ENCODE measurements around the gene GOLGA8T. TPM values are rescaled to one million over a fixed set of nuclear protein-coding genes. Genes with fewer than 3 reads are reported as not detected.
"Not testable (repeated sequence)": the region's sequence is repeated elsewhere in the genome, so short reads cannot be mapped to it uniquely, and the experiment has no call there.

The GOLGA8T gene
- total RNA-seq, 4 donors from 2014 or later, result not detected

DNA sequence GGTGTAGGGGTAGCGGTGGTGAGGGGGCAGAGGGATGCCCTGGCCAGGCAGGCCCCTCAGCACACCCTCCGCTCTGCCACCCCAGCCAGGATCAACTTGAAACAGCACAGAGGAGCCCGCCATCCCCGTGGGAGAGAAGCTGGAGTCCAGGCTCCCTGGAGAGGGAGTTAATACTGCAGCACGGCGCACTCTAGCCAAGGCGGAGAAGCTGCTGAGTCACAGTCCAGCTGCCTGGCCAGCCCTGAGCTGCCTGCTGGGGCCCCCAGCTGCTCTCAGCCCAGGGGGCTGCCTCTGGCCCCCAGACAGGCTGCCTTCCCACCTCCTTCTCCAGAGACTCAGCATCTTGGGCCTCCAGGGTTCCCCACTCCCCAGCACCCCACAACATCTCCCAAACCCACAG, 36.6 kb downstream of the GOLGA8T start:
- DNase-seq; H3K4me1 ChIP-seq; H3K9me3 ChIP-seq; intact Hi-C loops (cut with DNase I; ENCODE audit: low total_unique reads); H3K27me3 ChIP-seq; H3K36me3 ChIP-seq; H3K4me3 ChIP-seq; H3K27ac ChIP-seq: not testable (repeated sequence)

DNA sequence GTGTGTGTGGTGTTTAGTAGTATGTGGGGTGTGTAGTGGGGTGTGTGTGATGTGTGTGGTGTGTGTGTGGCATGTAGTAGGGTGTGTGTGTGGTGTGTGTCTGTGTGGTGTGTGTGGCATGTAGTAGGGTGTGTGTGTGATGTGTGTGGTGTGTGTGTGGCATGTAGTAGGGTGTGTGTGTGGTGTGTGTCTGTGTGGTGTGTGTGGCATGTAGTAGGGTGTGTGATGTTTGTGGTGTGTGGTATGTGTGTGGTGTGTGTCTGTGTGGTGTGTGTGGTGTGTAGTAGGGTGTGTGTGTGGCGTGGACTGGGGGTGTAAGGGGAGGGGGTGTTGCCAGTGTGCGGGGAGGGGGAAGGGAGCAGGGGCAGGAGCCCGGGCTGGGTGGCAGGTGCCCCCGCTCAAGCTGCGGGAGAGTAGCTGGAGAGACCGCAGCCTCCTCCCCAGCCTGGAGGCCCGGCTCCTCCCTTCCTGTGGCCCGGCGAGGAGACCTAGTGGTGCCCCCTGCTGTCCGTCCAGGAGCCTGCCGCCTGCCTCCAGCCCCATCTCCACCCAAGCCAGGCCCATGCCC, 38.3 kb downstream of the GOLGA8T start:
- H3K9me3 ChIP-seq; intact Hi-C loops (cut with DNase I; ENCODE audit: low total_unique reads); H3K27me3 ChIP-seq; DNase-seq; H3K27ac ChIP-seq; H3K4me3 ChIP-seq; H3K4me1 ChIP-seq; H3K36me3 ChIP-seq: not testable (repeated sequence)

DNA sequence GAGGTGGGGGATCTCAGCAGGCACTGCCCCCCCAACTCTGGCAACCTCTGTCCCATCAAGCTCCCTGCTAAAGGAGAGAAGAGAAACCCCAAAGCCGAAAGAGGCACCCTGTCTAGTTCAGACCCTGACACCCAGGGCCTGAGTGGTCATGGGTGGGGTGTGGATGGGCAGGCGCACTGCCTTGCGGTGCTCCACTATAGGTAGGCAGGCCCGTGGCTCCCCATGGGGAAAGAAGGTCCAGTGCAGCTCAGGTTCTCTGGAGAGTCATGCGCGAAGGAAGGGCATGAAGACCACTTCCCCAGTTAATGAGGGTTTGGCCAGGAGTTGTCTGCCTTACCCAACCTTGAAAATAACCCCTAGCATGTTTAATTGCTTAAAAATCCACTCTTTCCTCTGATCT, 40.4 kb downstream of the GOLGA8T start:
- intact Hi-C loops (cut with DNase I; ENCODE audit: low total_unique reads); H3K4me1 ChIP-seq; H3K36me3 ChIP-seq; DNase-seq; H3K9me3 ChIP-seq; H3K4me3 ChIP-seq; H3K27me3 ChIP-seq; H3K27ac ChIP-seq: not testable (repeated sequence)

DNA sequence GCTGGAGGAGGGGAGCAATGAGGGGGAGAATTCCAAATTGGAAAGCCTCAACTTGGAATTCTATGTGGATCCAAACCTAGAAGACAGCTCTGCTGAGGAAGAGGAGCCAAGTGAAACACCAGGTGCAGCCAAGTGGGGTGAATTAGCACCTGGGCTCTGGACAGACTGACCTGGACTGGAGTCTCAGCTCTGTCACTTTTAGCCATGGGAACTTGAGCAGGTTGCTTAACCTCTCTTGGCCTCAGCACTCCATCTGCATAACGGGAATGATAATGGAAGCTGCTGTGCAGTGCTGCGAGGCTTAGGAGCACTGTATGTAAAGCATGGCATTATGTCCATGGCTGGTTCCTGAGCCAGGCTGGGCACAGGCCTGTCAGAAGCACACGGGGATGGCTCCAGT, 41.8 kb downstream of the GOLGA8T start:
- not testable (repeated sequence) for DNase-seq

DNA sequence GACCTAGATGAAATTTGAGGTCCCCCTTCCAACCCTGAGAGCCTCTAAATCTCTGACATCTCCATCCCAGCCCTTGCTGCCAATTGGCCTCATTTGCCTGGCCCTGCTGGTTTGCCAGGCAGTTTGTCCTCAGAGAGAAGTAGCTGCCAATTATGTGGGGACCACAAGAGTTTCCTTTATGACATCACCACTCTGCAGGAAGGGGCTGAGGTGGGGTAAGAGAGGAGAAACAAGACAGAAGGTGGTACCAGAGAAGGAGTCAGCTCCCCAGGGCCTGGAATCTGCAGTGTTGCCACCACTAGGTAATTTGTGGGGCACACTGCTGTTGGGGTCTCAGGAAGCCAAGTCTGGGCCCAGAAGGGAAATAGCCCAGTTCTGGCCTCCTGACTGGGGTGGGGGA, 45.0 kb downstream of the GOLGA8T start:
- H3K27ac ChIP-seq; DNase-seq; intact Hi-C loops (cut with DNase I; ENCODE audit: low total_unique reads); H3K36me3 ChIP-seq; H3K4me1 ChIP-seq; H3K9me3 ChIP-seq; H3K27me3 ChIP-seq; H3K4me3 ChIP-seq: not testable (repeated sequence)

More for the DNA sequence above, 41.8 kb downstream of the GOLGA8T start:
- H3K27me3 ChIP-seq; H3K27ac ChIP-seq; intact Hi-C loops (cut with DNase I; ENCODE audit: low total_unique reads); H3K9me3 ChIP-seq; H3K4me3 ChIP-seq; H3K4me1 ChIP-seq; H3K36me3 ChIP-seq: not testable (repeated sequence)

DNA sequence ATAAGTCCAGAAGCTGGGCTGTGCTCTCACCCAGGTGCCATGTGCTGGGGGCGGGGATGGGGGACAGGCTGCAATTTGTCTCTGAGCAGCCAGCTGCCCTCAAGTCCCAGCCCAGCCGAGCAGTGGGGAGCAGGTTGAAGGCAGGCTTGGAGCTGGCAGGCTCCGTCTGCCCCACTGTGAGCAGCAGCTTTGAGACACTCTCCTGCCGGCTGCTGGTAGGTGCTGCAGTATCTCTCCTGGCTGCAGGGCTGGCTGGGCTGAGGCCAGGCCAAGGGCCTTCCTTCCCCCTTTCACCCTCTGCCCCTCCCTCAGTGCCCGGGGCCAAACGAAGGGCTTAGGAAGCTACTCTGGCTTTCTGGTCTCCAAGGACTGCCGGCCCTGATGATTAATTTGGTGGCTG, 50.6 kb downstream of the GOLGA8T start:
- H3K27me3 ChIP-seq; intact Hi-C loops (cut with DNase I; ENCODE audit: low total_unique reads); DNase-seq: not testable (repeated sequence)

DNA sequence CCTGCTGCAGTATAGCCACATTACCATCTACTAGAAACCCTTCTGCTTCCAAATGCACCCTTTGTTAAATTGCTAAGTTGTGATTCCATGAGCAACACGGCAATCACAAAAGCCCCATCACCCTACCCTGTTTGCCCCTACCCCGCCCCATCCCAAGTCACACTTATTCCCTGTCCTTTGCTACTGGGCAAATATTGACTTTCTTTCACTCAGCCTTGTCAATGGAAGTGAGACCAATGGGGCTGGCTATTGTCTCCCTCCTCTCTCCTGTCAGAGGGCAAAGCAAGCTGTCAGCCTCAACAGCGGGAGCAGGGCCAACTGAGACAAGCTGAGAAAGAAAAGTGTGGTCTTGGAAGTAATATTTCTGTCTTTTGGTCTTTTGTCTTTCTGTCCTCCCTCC, 52.6 kb downstream of the GOLGA8T start:
- H3K36me3 ChIP-seq; intact Hi-C loops (cut with DNase I; ENCODE audit: low total_unique reads): not testable (repeated sequence)

More for the DNA sequence above, 50.6 kb downstream of the GOLGA8T start:
- H3K9me3 ChIP-seq, H3K36me3 ChIP-seq, H3K4me3 ChIP-seq, H3K4me1 ChIP-seq, H3K27ac ChIP-seq: not testable (repeated sequence)

DNA sequence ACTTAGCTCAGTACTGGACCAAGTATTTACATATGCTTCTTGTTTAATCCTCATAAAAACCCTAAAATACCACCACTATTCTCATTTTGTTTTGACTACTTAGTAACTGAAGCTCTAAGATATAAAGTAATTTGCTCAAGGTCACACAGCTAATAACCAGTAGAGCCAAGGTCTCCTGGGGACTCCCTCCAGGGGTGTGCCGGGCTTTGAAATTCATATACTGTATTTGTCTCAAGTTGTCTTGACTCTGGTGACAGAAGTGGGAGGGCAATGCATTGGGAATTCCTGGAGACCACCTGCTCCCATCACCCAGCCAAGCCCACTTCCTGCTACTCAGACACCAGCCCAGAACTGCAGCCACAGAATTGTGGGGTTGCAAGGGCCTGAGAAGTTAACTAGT, 54.9 kb downstream of the GOLGA8T start:
- H3K9me3 ChIP-seq; DNase-seq; H3K4me3 ChIP-seq; H3K4me1 ChIP-seq; intact Hi-C loops (cut with DNase I; ENCODE audit: low total_unique reads); H3K36me3 ChIP-seq; H3K27ac ChIP-seq; H3K27me3 ChIP-seq: not testable (repeated sequence)

More for the DNA sequence above, 52.6 kb downstream of the GOLGA8T start:
- not testable (repeated sequence) for H3K4me3 ChIP-seq, H3K27me3 ChIP-seq, H3K4me1 ChIP-seq, H3K9me3 ChIP-seq, H3K27ac ChIP-seq, DNase-seq

DNA sequence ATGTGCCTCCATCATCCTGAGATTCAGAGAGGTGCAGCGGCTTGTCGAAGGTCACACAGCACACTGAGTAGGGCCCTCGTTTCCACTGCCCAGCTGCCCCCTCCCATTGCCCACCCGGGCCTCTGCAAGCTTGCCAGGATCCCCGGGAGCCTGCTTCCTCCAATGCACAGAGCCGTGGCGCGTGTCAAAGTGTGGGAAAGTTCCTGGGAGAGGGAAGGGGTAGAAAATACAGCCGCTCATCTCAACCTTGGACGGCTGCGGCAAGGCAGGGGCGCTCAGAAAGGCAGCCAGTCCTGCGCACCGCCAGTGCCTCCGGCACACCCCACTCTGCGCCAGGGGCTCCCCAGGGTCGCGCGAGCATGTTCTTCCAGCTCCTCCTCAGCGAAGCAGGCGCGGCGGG, 56.3 kb downstream of the GOLGA8T start:
- intact Hi-C loops (cut with DNase I; ENCODE audit: low total_unique reads); H3K9me3 ChIP-seq; H3K36me3 ChIP-seq; H3K4me1 ChIP-seq; H3K27me3 ChIP-seq; DNase-seq; H3K4me3 ChIP-seq; H3K27ac ChIP-seq: not testable (repeated sequence)

DNA sequence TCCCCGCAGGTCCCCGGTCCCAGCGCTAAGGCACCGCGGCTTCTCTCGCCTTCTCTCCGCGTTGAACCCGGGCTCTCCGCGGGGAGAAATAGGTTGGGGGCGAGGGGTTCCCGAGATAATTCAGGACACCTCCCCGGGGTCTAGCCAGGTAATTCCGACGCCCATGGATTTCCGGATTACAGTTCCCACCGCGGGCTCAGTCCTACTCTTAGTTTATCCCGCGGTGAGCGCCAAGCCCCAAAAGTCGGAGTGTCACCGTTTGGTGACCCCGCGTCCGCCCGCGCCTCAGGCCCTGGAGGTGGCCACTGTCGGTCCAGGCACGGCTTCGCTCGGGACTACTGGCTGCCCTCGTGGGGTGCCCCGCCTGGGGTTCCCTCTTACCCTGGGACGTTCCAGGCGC, 56.8 kb downstream of the GOLGA8T start:
- H3K27me3 ChIP-seq; H3K27ac ChIP-seq; H3K36me3 ChIP-seq; DNase-seq; H3K4me3 ChIP-seq; intact Hi-C loops (cut with DNase I; ENCODE audit: low total_unique reads); H3K9me3 ChIP-seq; H3K4me1 ChIP-seq: not testable (repeated sequence)

DNA sequence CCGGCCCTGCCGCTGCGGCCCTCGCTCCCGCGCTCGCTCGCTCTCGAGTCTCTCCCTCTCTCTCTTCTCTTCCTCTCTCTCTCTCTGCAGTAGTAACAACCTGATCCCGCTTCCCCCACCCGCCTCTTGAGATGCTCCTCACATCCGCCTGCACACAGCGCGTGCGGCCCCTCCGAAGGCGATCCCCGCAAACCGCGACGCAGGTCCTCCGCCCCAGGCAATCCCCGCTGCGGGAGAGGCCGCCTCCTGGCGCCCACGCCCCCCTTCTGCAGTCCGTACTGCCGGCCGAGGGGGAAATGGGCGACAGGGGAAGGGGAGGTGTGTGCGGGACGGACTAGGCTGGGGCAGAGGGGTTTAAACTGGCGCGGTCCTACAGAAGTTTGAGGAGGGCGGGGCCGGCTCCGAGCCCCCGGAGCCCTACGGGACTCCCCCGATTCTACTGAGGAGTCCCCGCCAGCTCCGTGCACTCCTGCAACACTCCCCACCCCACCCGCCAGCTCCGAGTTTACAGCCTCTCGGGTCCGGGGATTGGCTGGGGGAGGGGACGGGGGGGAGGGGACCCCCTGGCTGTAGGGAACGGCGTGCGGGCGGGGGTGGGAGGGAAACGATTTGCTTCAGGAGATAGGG, 57.4 kb downstream of the GOLGA8T start:
- DNase-seq; H3K36me3 ChIP-seq; H3K9me3 ChIP-seq; H3K4me3 ChIP-seq; H3K27ac ChIP-seq; H3K27me3 ChIP-seq; intact Hi-C loops (cut with DNase I; ENCODE audit: low total_unique reads); H3K4me1 ChIP-seq: not testable (repeated sequence)

DNA sequence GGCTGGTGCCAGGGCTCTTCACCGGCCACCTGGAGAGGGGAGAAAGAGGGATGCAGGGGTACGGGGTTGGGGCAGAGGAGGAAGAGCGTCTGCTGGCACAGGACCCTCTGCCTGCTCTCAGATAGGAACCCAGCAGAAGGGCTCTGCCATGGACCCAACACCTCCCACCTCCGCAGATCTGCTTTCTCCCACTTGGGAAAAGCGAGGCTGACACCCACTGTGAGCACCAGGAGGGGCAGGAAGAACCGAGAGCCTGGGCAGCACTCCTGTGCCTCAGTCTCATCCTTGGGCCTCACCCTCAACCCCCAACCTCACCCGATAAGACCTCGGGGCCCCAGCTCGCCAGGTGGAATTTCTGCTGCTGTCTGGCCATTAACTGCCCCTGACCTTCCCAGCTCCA, 58.0 kb downstream of the GOLGA8T start:
- H3K4me1 ChIP-seq; H3K9me3 ChIP-seq; H3K4me3 ChIP-seq; intact Hi-C loops (cut with DNase I; ENCODE audit: low total_unique reads); H3K27me3 ChIP-seq; DNase-seq; H3K27ac ChIP-seq; H3K36me3 ChIP-seq: not testable (repeated sequence)
